Putamen (tissue), 1 donor: Measurements from ENCODE around the gene BCAN.

ENCODE experiments used
- DNase-seq: peaks from one replicate; pipeline ENCODE4 v3.0.0-alpha.2; 2016; ENCODE audit warnings: low spot score

Gene BCAN

DNA sequence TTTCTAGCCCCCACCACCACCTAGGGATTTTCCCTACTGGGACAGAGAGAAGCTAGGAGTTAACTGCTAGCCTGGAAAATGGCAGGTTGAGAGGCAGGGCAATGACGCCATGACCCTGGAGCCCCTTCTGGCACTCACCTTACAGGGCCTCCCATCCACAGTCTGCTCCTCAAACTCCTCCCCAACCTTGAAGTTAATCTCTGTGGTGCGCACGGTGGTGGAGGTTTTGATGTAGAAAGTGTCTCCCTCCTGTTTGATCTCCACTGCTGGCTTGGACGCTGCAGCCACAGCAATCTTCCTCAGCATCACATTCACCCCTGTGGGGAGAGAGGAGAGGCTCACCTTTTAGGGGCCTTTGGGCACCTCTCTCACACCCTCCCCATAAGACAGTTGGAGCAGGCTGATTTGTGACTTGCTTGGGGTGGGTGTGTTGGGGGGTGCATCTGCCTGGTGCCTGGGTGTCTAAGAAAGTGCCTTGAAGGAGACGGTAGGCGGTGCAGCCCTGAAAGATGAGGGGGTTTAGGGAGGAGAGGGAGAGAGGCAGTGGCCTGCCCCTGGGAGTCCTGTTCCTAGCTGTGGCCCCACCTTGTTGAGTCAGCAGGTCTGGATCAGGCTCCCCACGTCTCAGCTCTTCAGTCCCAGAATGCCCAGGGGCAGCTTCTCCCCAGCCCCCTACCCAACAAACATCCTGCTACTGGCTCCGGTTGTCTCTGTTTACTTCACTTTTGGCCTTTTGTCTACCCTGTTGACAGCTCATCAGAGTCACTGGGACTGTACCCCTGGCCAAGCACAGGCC is 59.0 kb downstream of the BCAN start:
- no peak for DNase-seq

DNA sequence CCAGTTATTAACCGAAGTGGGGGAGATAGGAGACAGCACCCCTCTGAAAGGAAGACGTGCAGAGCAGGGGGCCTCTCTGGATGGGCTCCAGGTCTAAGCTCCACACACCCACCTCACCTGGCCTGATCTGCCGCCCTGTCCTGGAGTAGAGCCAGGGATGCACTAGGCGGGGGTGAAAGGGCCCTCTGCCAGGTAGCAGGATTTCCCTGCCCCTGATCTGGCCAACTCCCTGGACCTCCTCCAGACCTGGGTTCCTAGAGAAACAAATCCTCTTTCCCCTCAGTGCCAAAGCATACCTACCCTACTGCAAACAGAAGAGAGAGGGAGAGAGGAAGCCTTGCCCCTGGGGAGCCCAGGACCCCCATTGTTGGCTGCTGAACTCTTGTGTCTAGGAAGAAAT is 61.4 kb downstream of the BCAN start:
- no peak for DNase-seq

DNA sequence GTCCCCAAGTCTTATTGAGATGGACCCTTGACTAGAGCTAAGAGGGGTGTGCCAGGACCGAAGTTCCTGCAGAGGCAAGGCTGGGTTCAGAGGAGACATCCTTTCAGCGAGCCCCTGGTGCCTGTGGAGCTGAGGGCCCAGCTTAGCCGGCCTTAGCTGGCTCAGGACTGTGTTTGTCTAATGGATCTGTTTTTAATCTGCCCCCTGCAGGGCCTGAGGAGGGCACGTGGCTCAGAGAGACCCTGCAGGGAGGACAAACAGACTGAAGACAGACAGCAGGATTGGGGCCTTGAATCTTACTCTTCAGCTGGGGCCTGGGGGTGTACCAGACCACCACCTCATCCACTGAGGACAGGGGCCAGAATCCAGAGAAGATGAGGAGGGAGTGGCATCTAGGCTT is 61.8 kb downstream of the BCAN start:
- DNase-seq: no peak

DNA sequence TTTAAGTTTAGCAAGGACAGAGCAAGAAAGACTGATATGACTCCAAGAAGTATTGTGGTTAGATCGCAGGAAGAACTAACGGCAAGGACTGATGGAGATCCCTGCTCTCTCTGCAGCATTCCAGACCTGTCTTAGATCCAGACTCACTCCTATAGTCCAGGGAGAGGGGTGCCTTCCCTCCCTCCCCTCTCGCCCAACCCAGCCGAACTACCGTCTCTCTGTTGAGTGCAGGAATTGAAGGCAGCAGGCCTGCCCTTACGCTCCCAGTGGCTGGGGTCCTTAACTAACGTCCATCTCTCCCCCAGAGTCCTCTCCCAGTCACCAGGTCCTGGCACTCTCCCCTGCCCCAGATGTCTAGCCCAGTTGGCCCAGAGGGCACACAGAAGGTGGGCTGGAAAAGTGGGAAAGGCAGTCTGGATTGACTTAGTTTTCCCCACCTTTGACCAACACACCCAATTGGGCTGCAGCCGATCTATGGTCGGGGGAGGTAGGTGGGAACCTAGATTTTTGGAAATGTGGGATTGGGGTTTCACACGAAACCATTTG is 62.3 kb downstream of the BCAN start:
- DNase-seq: no peak

DNA sequence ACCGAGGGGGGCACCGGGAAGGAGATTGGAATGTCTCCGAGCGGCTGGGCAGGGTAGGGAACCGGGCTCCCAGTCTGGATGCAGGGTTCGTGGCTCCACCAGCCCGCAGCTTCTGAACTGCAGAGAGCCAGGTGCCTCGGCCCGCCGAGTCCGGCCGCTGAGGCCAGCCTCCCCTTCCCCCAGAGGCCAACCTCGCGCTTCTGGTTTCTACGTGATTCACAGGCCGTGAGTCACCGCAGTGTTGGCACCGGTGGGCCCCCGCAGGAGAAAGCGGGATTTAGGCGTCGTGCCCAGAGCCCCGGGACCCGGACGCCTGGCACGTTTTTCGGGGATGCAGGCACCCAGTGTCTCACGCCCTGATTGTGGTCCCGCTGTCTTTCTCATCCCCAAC is 63.0 kb downstream of the BCAN start:
- no peak for DNase-seq

DNA sequence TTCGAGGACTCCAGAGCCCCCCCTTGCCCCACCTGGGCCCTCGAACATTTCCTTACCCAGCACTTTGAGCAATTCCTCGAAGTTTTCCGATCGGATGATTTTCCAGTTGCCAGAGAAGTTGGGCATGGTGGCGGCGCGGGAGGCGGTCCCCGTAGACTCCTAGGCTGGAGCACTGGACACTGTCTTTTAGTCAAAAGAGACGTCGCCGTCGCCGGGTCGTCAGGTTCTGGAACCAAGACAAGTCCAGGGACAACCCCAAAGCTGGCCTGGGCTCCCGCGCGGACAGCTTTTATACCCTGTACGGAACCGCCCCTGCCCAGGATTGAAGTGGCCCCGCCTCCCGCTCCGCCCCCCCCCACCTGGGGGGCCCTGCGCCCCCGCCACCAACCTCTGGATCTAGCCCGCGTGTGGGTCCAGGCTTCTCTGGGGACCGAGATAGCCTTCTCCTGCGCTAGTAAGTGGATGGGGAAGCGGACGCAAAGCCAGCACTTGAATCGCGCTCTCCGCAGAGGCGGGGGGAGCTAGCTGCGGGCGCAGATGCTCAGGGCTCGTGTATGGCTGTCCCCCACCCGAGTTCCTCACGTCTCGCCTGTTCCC is 63.5 kb downstream of the BCAN start, which contains the start of gene CRABP2:
Gene CRABP2 (minus strand): TSS at position 263 of the 597 bp plus-strand sequence. CDS start 137 bp downstream, at position 126.
- no peak for DNase-seq

DNA sequence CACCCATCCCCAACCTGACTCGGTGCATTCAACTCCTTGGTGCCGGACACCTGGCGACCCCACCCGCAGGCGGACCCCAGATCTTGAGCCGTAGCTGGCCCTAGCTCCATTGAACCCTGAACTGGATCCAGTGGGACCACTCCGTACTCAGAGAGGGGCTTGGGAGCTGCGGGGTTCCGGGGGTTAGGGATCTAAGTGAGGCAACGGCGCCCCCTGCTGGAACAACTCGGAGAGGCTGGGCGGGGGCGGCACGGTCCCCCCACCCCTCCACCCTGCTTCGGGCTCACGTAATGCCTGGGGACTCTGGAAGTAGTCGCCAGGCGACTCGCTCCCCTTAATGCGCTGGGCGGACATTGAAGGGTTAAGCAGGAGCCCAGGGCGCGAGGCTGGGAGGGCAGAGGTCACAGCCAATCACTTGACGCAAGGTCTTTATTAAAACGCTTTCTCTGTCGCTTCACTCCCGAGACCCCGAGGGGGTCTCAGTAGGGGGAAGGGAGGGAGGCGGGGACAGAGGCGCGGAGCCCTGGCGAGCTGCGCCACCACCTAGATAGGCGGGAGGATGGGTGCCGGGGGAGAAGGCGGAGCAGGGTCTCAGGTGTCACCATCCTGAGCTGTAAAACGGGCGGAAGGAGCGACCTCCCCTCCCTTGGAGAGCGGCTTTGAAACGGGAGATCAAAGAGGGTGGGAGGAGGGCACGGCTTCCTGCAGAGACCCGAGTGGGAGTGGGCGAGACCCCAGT is 64.2 kb downstream of the BCAN start:
- DNase-seq: no peak

DNA sequence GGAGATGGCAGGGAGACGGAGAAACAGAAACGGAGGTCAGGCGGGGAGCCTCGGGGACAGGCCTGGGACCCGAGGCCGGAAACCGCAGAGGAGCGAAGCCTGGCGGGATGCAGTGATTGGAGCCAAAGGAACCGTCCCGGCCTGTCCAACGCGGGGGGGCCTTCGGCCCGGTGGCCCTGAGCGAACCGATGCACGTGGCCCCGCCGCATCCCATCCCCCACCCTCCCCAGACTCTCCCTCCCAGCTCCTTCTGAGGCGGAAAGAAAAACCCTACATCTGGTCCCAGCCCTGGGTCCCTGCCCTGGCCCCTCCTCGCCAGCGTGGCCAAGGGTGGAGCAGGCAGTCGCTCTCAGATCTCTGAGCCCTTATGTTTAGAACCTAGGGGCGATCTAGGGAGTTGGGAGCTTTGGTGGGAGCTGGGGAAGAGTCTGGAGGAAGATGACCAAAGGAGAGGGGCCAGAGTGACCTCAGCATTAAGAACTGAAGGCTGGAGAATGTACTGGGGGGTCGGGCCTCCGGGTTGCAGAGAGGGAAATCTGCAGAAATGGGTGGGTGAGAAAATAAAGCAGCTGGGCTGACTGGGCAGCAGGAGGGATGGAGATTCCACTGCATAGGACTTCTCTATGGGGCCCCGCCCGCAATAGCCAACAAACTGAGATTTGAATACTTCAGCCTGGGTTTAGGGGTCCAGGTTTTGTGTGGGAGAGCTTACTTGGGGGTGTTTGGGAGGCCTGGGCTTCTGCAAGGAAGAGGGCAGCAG is 64.9 kb downstream of the BCAN start:
- no peak for DNase-seq

DNA sequence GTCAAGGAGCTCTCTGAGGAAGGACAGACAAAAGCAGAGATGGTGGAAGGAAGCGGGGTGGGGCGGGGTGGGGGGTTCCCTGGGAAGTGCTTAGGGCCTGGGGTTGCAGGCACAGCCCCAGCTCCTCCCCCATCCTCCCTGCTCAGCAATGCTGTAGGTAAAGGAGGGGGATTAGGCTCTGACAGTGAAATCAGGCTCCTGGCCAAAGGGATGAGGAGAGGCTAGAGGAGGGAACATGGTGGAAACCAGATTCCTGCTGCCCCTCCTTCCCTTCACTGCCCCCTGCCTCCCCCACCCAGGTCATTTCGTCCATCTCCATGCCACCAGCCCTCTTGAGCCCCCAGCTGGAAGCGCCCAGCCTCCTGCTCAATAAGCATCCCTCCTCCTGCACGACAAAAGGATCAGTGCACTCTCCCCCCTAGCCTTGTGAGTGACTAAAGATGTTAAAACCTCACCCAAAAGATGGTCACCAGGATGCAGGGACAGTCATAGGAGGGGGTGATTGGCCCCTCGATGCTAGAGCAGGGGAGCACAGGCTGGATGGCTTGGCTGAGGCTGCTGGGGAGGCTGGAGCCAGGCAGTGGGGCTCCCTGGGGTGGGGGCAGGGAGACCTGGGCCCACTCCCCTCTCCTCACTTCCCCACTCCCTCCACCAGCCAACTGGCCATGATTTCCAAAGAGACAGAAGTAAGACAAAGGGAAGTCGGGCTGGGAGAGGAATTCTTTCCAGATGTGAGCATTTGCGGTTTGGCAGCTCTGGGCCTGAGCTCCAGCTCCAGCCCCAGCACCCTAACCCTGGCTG is 65.7 kb downstream of the BCAN start:
- DNase-seq: no peak

DNA sequence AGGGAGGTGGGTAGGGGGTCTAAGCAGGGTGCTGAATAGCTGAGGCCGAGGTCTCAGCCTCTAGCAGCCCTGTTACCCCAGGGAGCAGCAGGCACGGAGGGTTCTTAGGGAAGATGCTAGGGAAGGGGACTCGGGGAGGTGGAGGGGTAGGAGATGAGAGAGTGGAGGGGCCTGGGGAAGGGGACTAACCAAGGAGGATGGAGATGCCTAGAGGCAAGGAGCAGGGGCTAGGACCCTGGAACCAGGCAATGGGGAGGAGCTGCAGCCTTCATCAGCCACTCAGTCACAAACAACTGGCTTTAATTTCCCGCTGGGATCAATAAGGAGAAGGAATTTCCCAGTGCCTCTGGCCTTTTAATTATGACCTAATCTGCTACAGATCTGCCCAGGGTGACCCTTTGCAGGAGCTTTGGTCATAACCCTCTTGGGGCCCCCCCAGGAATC is 66.3 kb downstream of the BCAN start:
- DNase-seq: no peak

DNA sequence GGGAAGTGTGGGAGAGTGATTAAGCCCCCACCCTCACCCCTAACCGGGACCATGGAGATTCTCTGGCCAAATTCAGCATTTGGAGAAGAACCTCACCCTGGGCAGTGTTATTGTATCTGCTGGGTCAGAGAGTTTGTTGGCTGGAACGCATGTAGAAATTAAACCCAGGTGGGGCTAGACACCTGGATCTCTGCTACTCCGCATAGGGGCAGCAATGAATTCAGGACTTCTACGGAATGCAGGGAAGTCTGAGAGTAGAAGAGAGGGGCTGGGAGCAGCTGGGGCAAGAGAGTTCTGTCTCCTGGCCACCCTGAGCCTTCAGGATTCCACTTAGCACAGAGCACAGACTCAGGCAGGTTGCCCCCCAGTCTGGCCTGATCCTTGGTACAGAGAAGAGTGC is 67.1 kb downstream of the BCAN start:
- no peak for DNase-seq
